WTC11 (cell line): ENCODE data around the gene PRKAG2. TPM values are rescaled to one million over a fixed set of nuclear protein-coding genes. Genes with fewer than 3 reads are reported as not detected.

ENCODE experiments used
- ATAC-seq: fragments of 200-7000 bp; cut with Tn5 transposase; 2 replicates; pipeline ENCODE4 v1.10.0; 2021; ENCODE audit warnings: mild to moderate bottlenecking, moderate library complexity
- CTCF ChIA-PET: fragments of 300-600 bp; sonication (Branson Sonifier 250); formaldehyde crosslinking; loops from one replicate; lab custom pipeline; 2021; ENCODE audit warnings: antibody characterized with exemption; lab: Charles Lee
- POLR2A ChIA-PET: fragments of 350-600 bp; sonication (Branson Sonifier 250); formaldehyde crosslinking; loops from one replicate; lab custom pipeline; 2021; ENCODE audit warnings: antibody characterized with exemption; lab: Charles Lee
- DNase-seq: peaks from one replicate; pipeline ENCODE4 v3.0.0; 2021; ENCODE audit warnings: low spot score
- H3K27ac Mint-ChIP-seq: 2 replicates; pipeline ENCODE4 v1.8.0; 2021; ENCODE audit warnings: mixed read lengths
- H3K27me3 Mint-ChIP-seq: 2 replicates; pipeline ENCODE4 v1.8.0; 2021; ENCODE audit warnings: low read depth, mild to moderate bottlenecking, moderate library complexity, mixed read lengths
- H3K36me3 Mint-ChIP-seq: 2 replicates; pipeline ENCODE4 v1.8.0; 2021; ENCODE audit warnings: mixed read lengths
- H3K4me1 Mint-ChIP-seq: 2 replicates; pipeline ENCODE4 v1.8.0; 2022; ENCODE audit warnings: mixed read lengths
- H3K4me3 Mint-ChIP-seq: 2 replicates; pipeline ENCODE4 v1.8.0; 2021; ENCODE audit warnings: mild to moderate bottlenecking, moderate library complexity, mixed read lengths
- H3K9me3 Mint-ChIP-seq: 2 replicates; pipeline ENCODE4 v1.8.0; 2021; ENCODE audit warnings: mixed read lengths
- CREM ChIP-seq: sonication (generic); formaldehyde crosslinking; IDR thresholded peaks from 2 replicates; pipeline ENCODE4 v1.8.1; 2022; ENCODE audit warnings: mild to moderate bottlenecking, missing genetic modification reagents, moderate library complexity
- CTCF ChIP-seq: fragments of 200-600 bp; IDR thresholded peaks from 2 replicates; pipeline ENCODE4 v1.8.0; 2022; ENCODE audit warnings: antibody characterized with exemption
- EMX1 ChIP-seq: fragments of 250-450 bp; sonication (Bioruptor Pico); IDR thresholded peaks from 2 replicates; pipeline ENCODE4 v1.8.0; 2021; ENCODE audit warnings: mild to moderate bottlenecking
- FOXJ3 ChIP-seq: sonication (generic); formaldehyde crosslinking; IDR thresholded peaks from 2 replicates; pipeline ENCODE4 v1.9.0; 2021; ENCODE audit warnings: missing genetic modification reagents, mild to moderate bottlenecking, borderline replicate concordance
- FOXP1 ChIP-seq: sonication (generic); formaldehyde crosslinking; IDR thresholded peaks from 2 replicates; pipeline ENCODE4 v1.8.0; 2022; ENCODE audit warnings: missing genetic modification reagents, mild to moderate bottlenecking, moderate library complexity, borderline replicate concordance
- GABPB1 ChIP-seq: sonication (generic); formaldehyde crosslinking; IDR thresholded peaks from 2 replicates; pipeline ENCODE4 v1.8.1; 2023; ENCODE audit warnings: mild to moderate bottlenecking, missing genetic modification reagents
- JUN ChIP-seq: sonication (generic); formaldehyde crosslinking; IDR thresholded peaks from 2 replicates; pipeline ENCODE4 v1.8.0; 2023; ENCODE audit warnings: mild to moderate bottlenecking, missing genetic modification reagents
- NFATC4 ChIP-seq: fragments of 250-450 bp; sonication (Bioruptor Pico); IDR thresholded peaks from 2 replicates; pipeline ENCODE4 v1.9.0; 2021; ENCODE audit warnings: mild to moderate bottlenecking
- RELA ChIP-seq: sonication (generic); formaldehyde crosslinking; IDR thresholded peaks from 2 replicates; pipeline ENCODE4 v1.8.1; 2022; ENCODE audit warnings: missing genetic modification reagents, mild to moderate bottlenecking, borderline replicate concordance
- SMAD4 ChIP-seq: sonication (generic); formaldehyde crosslinking; IDR thresholded peaks from 2 replicates; pipeline ENCODE4 v1.8.0; 2022; ENCODE audit warnings: mild to moderate bottlenecking, missing genetic modification reagents
- USF1 ChIP-seq: sonication (generic); formaldehyde crosslinking; IDR thresholded peaks from 2 replicates; pipeline ENCODE4 v1.8.0; 2022; ENCODE audit warnings: mild to moderate bottlenecking, missing genetic modification reagents
- ZNF219 ChIP-seq: sonication (generic); formaldehyde crosslinking; IDR thresholded peaks from 2 replicates; pipeline ENCODE4 v1.8.0; 2023; ENCODE audit warnings: missing genetic modification reagents, mild to moderate bottlenecking, borderline replicate concordance
- ZNF232 ChIP-seq: sonication (generic); formaldehyde crosslinking; IDR thresholded peaks from 2 replicates; pipeline ENCODE4 v1.8.0; 2022; ENCODE audit warnings: mild to moderate bottlenecking, missing genetic modification reagents
- ZNF263 ChIP-seq: sonication (generic); formaldehyde crosslinking; IDR thresholded peaks from 2 replicates; pipeline ENCODE4 v1.8.1; 2022; ENCODE audit warnings: low read depth, mild to moderate bottlenecking, moderate library complexity, missing genetic modification reagents
- ZNF317 ChIP-seq: sonication (generic); formaldehyde crosslinking; IDR thresholded peaks from 2 replicates; pipeline ENCODE4 v1.8.1; 2023; ENCODE audit warnings: low read depth, mild to moderate bottlenecking, moderate library complexity, missing genetic modification reagents, borderline replicate concordance
- total RNA-seq: library from RNA; stranded (reverse); gene quantifications from 3 replicates; pipeline ENCODE4 v1.2.3, GENCODE V29; 2021
- TF ChIP-seq, protein P1 (sequence below): sonication (generic); formaldehyde crosslinking; IDR thresholded peaks from 2 replicates; pipeline ENCODE4 v1.8.0; 2023; ENCODE audit warnings: missing genetic modification reagents, mild to moderate bottlenecking, borderline replicate concordance
- TF ChIP-seq, protein P2 (sequence below): sonication (generic); formaldehyde crosslinking; IDR thresholded peaks from 2 replicates; pipeline ENCODE4 v1.8.0; 2022; ENCODE audit warnings: mild to moderate bottlenecking, missing genetic modification reagents
- TF ChIP-seq, protein P3 (sequence below): sonication (generic); formaldehyde crosslinking; IDR thresholded peaks from 2 replicates; pipeline ENCODE4 v1.8.1; 2022; ENCODE audit warnings: missing genetic modification reagents, borderline replicate concordance
- TF ChIP-seq, protein P4 (sequence below): sonication (generic); formaldehyde crosslinking; IDR thresholded peaks from 2 replicates; pipeline ENCODE4 v1.8.1; 2023; ENCODE audit warnings: mild to moderate bottlenecking, missing genetic modification reagents, moderate library complexity
- TF ChIP-seq, protein P5 (sequence below): sonication (generic); formaldehyde crosslinking; IDR thresholded peaks from 2 replicates; pipeline ENCODE4 v1.8.1; 2022; ENCODE audit warnings: low read depth, mild to moderate bottlenecking, moderate library complexity, missing genetic modification reagents, borderline replicate concordance

Gene PRKAG2
- total RNA-seq, 1 experiment from 2014 or later = 20.3 TPM

GRCh38 chr7:151921451-151921850, 44.5 kb upstream of the PRKAG2 start (continued):
- TF ChIP-seq, protein P1, sequence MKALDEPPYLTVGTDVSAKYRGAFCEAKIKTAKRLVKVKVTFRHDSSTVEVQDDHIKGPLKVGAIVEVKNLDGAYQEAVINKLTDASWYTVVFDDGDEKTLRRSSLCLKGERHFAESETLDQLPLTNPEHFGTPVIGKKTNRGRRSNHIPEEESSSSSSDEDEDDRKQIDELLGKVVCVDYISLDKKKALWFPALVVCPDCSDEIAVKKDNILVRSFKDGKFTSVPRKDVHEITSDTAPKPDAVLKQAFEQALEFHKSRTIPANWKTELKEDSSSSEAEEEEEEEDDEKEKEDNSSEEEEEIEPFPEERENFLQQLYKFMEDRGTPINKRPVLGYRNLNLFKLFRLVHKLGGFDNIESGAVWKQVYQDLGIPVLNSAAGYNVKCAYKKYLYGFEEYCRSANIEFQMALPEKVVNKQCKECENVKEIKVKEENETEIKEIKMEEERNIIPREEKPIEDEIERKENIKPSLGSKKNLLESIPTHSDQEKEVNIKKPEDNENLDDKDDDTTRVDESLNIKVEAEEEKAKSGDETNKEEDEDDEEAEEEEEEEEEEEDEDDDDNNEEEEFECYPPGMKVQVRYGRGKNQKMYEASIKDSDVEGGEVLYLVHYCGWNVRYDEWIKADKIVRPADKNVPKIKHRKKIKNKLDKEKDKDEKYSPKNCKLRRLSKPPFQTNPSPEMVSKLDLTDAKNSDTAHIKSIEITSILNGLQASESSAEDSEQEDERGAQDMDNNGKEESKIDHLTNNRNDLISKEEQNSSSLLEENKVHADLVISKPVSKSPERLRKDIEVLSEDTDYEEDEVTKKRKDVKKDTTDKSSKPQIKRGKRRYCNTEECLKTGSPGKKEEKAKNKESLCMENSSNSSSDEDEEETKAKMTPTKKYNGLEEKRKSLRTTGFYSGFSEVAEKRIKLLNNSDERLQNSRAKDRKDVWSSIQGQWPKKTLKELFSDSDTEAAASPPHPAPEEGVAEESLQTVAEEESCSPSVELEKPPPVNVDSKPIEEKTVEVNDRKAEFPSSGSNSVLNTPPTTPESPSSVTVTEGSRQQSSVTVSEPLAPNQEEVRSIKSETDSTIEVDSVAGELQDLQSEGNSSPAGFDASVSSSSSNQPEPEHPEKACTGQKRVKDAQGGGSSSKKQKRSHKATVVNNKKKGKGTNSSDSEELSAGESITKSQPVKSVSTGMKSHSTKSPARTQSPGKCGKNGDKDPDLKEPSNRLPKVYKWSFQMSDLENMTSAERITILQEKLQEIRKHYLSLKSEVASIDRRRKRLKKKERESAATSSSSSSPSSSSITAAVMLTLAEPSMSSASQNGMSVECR (CRISPR knock-in tag) = no peak
- no peak for TF ChIP-seq SMAD4 (CRISPR knock-in tag)

GRCh38 chr7:151920488-151920887, 43.6 kb upstream of the PRKAG2 start:
- Mint-ChIP-seq H3K36me3 (no peaks in the 10 kb centered on the region), H3K4me1 (peaks cover 4% of the 10 kb centered on the region; the same call in 1 of the 2 replicates), H3K27ac (no peak overlapping the region), H3K27me3 (peaks cover 2% of the 10 kb centered on the region; the same call in 1 of the 2 replicates)
- ChIA-PET CTCF (no interaction called here), POLR2A (no interaction called here)
- DNase-seq = no peak
- no peak for ATAC-seq
- TF ChIP-seq CREM (no peak), ZNF263 (CRISPR knock-in tag) (no peak), FOXP1 (CRISPR knock-in tag) (no peak), ZNF219 (no peak), CTCF (no peak), EMX1 (CRISPR knock-in tag) (no peak), GABPB1 (CRISPR knock-in tag) (no peak)
- TF ChIP-seq, protein P2, sequence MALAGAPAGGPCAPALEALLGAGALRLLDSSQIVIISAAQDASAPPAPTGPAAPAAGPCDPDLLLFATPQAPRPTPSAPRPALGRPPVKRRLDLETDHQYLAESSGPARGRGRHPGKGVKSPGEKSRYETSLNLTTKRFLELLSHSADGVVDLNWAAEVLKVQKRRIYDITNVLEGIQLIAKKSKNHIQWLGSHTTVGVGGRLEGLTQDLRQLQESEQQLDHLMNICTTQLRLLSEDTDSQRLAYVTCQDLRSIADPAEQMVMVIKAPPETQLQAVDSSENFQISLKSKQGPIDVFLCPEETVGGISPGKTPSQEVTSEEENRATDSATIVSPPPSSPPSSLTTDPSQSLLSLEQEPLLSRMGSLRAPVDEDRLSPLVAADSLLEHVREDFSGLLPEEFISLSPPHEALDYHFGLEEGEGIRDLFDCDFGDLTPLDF (CRISPR knock-in tag) = no peak
- TF ChIP-seq, protein P3, sequence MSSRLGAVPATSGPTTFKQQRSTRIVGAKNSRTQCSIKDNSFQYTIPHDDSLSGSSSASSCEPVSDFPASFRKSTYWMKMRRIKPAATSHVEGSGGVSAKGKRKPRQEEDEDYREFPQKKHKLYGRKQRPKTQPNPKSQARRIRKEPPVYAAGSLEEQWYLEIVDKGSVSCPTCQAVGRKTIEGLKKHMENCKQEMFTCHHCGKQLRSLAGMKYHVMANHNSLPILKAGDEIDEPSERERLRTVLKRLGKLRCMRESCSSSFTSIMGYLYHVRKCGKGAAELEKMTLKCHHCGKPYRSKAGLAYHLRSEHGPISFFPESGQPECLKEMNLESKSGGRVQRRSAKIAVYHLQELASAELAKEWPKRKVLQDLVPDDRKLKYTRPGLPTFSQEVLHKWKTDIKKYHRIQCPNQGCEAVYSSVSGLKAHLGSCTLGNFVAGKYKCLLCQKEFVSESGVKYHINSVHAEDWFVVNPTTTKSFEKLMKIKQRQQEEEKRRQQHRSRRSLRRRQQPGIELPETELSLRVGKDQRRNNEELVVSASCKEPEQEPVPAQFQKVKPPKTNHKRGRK (CRISPR knock-in tag) = no peak
- TF ChIP-seq, all 79 proteins: peak for 0
- Mint-ChIP-seq H3K9me3 (no peaks in the 10 kb centered on the region; the same call in 1 of the 2 replicates), H3K4me3 (no peak overlapping the region)

- Mint-ChIP-seq H3K4me3 (no peak overlapping the region), H3K4me1 (peaks cover 4% of the 10 kb centered on the region; the same call in 1 of the 2 replicates), H3K27me3 (peaks cover 3% of the 10 kb centered on the region; the same call in 1 of the 2 replicates), H3K9me3 (peaks cover 5% of the 10 kb centered on the region), H3K36me3 (no peaks in the 10 kb centered on the region), H3K27ac (no peak overlapping the region)
- TF ChIP-seq, protein P4, sequence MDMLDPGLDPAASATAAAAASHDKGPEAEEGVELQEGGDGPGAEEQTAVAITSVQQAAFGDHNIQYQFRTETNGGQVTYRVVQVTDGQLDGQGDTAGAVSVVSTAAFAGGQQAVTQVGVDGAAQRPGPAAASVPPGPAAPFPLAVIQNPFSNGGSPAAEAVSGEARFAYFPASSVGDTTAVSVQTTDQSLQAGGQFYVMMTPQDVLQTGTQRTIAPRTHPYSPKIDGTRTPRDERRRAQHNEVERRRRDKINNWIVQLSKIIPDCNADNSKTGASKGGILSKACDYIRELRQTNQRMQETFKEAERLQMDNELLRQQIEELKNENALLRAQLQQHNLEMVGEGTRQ = no peak
- no peak for TF ChIP-seq JUN (CRISPR knock-in tag)
- no peak for TF ChIP-seq ZNF317 (CRISPR knock-in tag)
- TF ChIP-seq USF1 (CRISPR knock-in tag) = no peak
- TF ChIP-seq FOXJ3 = no peak
- TF ChIP-seq NFATC4 = no peak
- TF ChIP-seq RELA (CRISPR knock-in tag) = no peak
- TF ChIP-seq, protein P5, sequence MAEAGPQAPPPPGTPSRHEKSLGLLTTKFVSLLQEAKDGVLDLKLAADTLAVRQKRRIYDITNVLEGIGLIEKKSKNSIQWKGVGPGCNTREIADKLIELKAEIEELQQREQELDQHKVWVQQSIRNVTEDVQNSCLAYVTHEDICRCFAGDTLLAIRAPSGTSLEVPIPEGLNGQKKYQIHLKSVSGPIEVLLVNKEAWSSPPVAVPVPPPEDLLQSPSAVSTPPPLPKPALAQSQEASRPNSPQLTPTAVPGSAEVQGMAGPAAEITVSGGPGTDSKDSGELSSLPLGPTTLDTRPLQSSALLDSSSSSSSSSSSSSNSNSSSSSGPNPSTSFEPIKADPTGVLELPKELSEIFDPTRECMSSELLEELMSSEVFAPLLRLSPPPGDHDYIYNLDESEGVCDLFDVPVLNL (CRISPR knock-in tag) = no peak
- TF ChIP-seq ZNF232 (CRISPR knock-in tag) = no peak
- DNase-seq (no peak), ATAC-seq (no peak)
- ChIA-PET POLR2A (no interaction called here), CTCF (interaction anchor here (1.5 kb wide), 1 partner anchor 72 kb away, joined by 3 read pairs; no protein-coding TSS in a partner anchor)
Observed at GRCh38 chr7:151919595-151919994, 42.7 kb upstream of the PRKAG2 start.
